Measurements from ENCODE around the gene SMYD4.

Gene SMYD4

DNA sequence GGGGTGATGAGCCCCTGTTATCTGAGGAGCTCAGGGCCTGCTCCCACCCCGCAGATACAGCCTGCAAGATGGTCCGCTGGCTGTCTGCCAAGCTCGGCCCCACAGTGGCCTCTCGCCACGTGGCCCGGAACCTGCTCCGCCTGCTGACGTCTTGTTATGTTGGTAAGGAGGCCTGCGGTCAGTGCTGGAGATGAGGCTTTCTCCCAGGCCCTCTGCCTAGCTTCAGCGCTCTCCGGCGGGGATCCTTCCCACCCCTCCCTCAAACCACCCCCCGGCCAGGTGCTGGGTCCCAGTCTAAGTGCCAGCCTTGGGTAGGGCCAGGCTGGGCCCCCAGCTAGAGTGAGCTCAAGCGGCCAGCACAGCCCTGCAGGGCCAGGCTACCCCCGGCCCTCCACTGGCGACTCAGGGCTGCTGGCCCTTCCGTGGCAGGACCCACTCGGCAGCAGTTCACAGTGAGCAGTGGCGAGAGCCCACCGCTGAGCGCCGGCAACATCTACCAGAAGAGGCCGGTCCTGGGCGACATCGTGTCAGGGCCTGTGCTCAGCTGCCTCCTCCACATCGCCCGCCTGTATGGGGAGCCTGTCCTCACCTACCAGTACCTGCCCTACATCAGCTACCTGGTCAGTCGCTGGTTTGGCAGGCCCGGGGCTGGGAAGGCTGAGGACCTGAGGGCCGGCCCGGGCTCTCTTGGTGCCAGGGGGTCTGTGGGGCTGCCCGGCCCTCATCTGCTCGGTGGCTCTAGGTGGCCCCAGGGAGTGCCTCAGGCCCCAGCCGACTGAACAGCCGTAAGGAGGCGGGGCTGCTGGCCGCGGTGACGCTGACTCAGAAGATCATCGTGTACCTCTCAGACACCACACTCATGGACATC, 99.1 kb downstream of the SMYD4 start:
- Histone ChIP-seq H3K4me1 (ENCODE audit: insufficient read depth, low read length) (no peaks in the 10 kb centered on the region), H3K9ac (ENCODE audit: low read depth, low read length) (no peak overlapping the region), H3K36me3 (ENCODE audit: insufficient read depth, low read length) (no peaks in the 10 kb centered on the region), H3K9me3 (ENCODE audit: control insufficient read depth, insufficient read depth, low read length) (no peaks in the 10 kb centered on the region)

DNA sequence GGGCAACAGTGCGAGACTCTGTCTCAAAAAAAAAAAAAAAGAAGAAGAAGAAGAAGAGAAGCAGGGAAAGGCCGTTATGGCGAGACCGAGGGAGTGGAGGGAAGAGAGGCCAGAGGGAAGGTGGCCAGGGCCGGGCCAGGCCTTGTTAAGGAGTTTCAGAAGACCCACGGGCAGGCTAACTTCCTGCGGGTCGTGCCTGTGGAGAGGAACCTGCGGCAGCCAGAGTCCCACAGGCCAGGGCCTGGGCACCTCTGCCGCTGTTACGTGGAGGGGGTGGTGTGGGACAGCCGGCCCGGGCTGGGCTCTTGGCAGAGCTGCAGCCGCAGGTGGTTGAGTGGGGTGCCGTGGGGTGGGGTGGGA, 99.8 kb downstream of the SMYD4 start:
- no peak overlapping the region for H3K9ac ChIP-seq (ENCODE audit: low read depth, low read length)
- H3K4me1 ChIP-seq (ENCODE audit: insufficient read depth, low read length), result no peaks in the 10 kb centered on the region
- H3K36me3 ChIP-seq (ENCODE audit: insufficient read depth, low read length), result no peaks in the 10 kb centered on the region

More for the DNA sequence above, 99.8 kb downstream of the SMYD4 start:
- H3K9me3 ChIP-seq (ENCODE audit: control insufficient read depth, insufficient read depth, low read length), result no peaks in the 10 kb centered on the region
